DMS53 (cell line): Measurements from ENCODE around the gene NGF.
"Not testable (repeated sequence)": the region's sequence is repeated elsewhere in the genome, so short reads cannot be mapped to it uniquely, and the experiment has no call there.

Source experiments
- DNase-seq: peaks from one replicate; lab custom pipeline; 2025; lab: John Stamatoyannopoulos, UW

NGF gene

GRCh38 chr1:115337633-115338456 lies at the start of gene NGF:
Gene NGF, minus strand, starts transcription at chr1:115338249. Its CDS starts 51,454 bp downstream, at chr1:115286795.
- peak; percentile 78 for DNase-seq

GRCh38 chr1:115383455-115383854 lies 45.4 kb upstream of the NGF start:
- not testable (repeated sequence) for DNase-seq

GRCh38 chr1:115379943-115380342 lies 41.9 kb upstream of the NGF start:
- DNase-seq, result no peak

- DNase-seq, result no peak
Observed at GRCh38 chr1:115377411-115377810, 39.4 kb upstream of the NGF start.

- no peak for DNase-seq
Observed at GRCh38 chr1:115374598-115374997, 36.5 kb upstream of the NGF start.

- DNase-seq, result peak; percentile 76
Observed at GRCh38 chr1:115373305-115373704, 35.3 kb upstream of the NGF start.

- no peak for DNase-seq
Observed at GRCh38 chr1:115365738-115366137, 27.7 kb upstream of the NGF start.

- DNase-seq, result no peak
Observed at GRCh38 chr1:115364780-115365155, 26.7 kb upstream of the NGF start.

- DNase-seq, result no peak
Observed at GRCh38 chr1:115364046-115364779, 26.2 kb upstream of the NGF start.

- no peak for DNase-seq
Observed at GRCh38 chr1:115363171-115363570, 25.1 kb upstream of the NGF start.

GRCh38 chr1:115360505-115361129 lies 22.6 kb upstream of the NGF start:
- DNase-seq, result not testable (repeated sequence)

GRCh38 chr1:115359787-115360452 lies 21.9 kb upstream of the NGF start:
- DNase-seq, result not testable (repeated sequence)

GRCh38 chr1:115356356-115356755 lies 18.3 kb upstream of the NGF start:
- DNase-seq, result no peak

GRCh38 chr1:115355069-115355468 lies 17.0 kb upstream of the NGF start:
- DNase-seq, result no peak

- DNase-seq, result no peak
Observed at GRCh38 chr1:115351143-115351542, 13.1 kb upstream of the NGF start.

- DNase-seq, result no peak
Observed at GRCh38 chr1:115348636-115349035, 10.6 kb upstream of the NGF start.

GRCh38 chr1:115347282-115347681 lies 9.2 kb upstream of the NGF start:
- DNase-seq, result no peak

- DNase-seq, result no peak
Observed at GRCh38 chr1:115343200-115343737, 5.2 kb upstream of the NGF start.

- DNase-seq, result no peak
Observed at GRCh38 chr1:115341948-115342347, 3.9 kb upstream of the NGF start.

- no peak for DNase-seq
Observed at GRCh38 chr1:115340879-115341278, 2.8 kb upstream of the NGF start.

- no peak for DNase-seq
Observed at GRCh38 chr1:115338457-115338820, 390 bp upstream of the NGF start.

- DNase-seq, result peak; percentile 78
Observed at GRCh38 chr1:115337276-115337632, 795 bp downstream of the NGF start.
